Epithelial cell of proximal tubule (primary cell): ENCODE data around the gene MED13. TPM values are rescaled to one million over a fixed set of nuclear protein-coding genes. Genes with fewer than 3 reads are reported as not detected.
"Not testable (repeated sequence)": the region's sequence is repeated elsewhere in the genome, so short reads cannot be mapped to it uniquely, and the experiment has no call there.

Source experiments
- DNase-seq: peaks from one replicate; pipeline ENCODE4 v3.0.0-alpha.2; 2011; ENCODE audit warnings: low read depth
- H3K4me3 ChIP-seq: 2 replicates; pipeline ENCODE4 v1.5.1; 2011; ENCODE audit warnings: low read depth, mild to moderate bottlenecking, low read length
- CTCF ChIP-seq: conservative IDR thresholded peaks from 2 replicates; pipeline ENCODE4 v1.5.1; 2012; ENCODE audit warnings: low read depth, mild to moderate bottlenecking, low read length
- total RNA-seq: library from RNA; depleted of rRNA; stranded (reverse); fragments of >200 nt; gene quantifications from 2 replicates; pipeline ENCODE4 v1.2.3, GENCODE V29; 2015

MED13 gene
- total RNA-seq, 1 donor from 2014 or later, result 21.1 TPM

DNA sequence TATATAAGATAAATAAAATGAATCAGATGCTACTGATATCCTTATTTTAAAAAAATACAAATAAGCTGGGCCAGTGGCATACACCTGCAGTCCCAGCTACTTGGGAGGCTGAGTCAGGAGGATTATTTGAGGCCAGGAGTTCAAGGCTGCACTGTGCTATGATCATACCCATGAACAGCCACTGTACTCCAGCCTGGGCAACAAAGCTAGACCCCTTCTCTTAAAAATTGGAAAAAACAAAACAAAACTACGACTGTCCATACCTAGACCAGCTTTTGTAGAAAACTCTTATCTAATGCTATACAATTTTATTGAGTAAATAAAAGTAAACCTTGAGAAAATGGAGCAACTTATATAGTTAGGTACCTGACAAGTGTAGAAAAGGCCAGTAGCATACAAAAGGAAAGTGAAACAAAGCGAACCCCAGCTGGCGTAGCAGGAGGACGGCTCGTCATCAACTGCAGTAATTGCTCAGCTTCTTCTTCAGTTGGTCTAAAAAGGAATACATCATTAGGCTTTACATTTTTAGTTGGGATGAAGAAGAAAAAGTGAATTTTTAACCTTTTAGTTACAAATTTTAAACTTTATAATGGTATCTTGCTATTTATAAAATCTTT lies 160.9 kb downstream of the MED13 start:
- DNase-seq, result no peak
- no peak overlapping the region for H3K4me3 ChIP-seq
- no peak for TF ChIP-seq CTCF

DNA sequence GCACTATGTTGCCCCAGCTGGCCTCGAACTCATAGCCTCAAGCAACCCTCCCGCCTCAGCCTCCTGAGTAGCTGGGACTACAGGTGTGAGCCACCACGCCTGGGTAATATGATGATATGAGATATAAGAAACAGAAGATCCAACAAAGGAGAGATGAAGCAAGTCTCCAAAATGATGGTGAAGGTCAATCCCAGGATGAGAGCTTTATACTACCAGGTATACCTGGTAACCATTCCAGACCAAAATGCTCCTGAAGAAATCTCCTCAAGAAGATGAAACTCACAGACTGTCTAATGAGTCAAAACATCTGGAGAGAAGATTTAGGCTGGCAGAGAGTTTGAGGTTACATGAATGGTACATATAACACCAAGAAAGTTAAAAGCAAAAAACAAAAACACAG lies 161.8 kb downstream of the MED13 start:
- no peak for TF ChIP-seq CTCF
- no peak for DNase-seq
- H3K4me3 ChIP-seq, result no peak overlapping the region

GRCh38 chr17:61897548-61898180 lies 167.4 kb downstream of the MED13 start:
- TF ChIP-seq CTCF, result no peak
- H3K4me3 ChIP-seq, result no peak overlapping the region
- no peak for DNase-seq

GRCh38 chr17:61895391-61895790 lies 169.7 kb downstream of the MED13 start:
- DNase-seq, result no peak
- no peak for TF ChIP-seq CTCF
- no peak overlapping the region for H3K4me3 ChIP-seq

- not testable (repeated sequence) for H3K4me3 ChIP-seq, DNase-seq
Measured at GRCh38 chr17:61894310-61894709, 170.8 kb downstream of the MED13 start.

Other genes starting within 250 kb of the MED13 start
- gene BRIP1, start 201.8 kb downstream of the MED13 start, total RNA-seq, result 12.6 and 20.8 TPM in 2 replicates
- gene INTS2, start 137.3 kb downstream of the MED13 start, total RNA-seq, result 10.0 and 10.3 TPM in 2 replicates